Adrenal gland (tissue), 12 donors: Measurements from ENCODE around the gene GDF2. TPM values are rescaled to one million over a fixed set of nuclear protein-coding genes. Genes with fewer than 3 reads are reported as not detected.

Experiments used
- DNase-seq, 7 donors: peaks; one replicate each; pipeline ENCODE4 v3.0.0-alpha.2; 2019 to 2020
- H3K27ac ChIP-seq, 5 donors: fragments of 200-600 bp; sonication (generic) in 4 of 5; 1 replicate in 3 of 5; 2 replicates in 2 of 5; pipeline versions ENCODE4 v1.5.1 to v1.8.0; 2016 to 2020; ENCODE audit warnings: mild to moderate bottlenecking in 1 of 5
- H3K27me3 ChIP-seq: fragments of 200-600 bp; 2 replicates; pipeline ENCODE4 v1.8.0; 2021
- H3K36me3 ChIP-seq, 2 donors: fragments of 200-600 bp; replicated peaks in 1 of 2; 1 replicate in 1 of 2; 2 replicates in 1 of 2; pipeline versions ENCODE4 v1.5.1 to v1.8.0; 2018 to 2022
- H3K4me1 ChIP-seq, 2 donors: fragments of 200-600 bp; replicated peaks in 1 of 2; 1 replicate in 1 of 2; 2 replicates in 1 of 2; pipeline versions ENCODE4 v1.5.1 to v1.8.0; 2018 to 2021
- H3K4me3 ChIP-seq, 4 donors: fragments of 200-600 bp; sonication (generic) in 3 of 4; one replicate each; pipeline ENCODE4 v1.5.1; 2016 to 2018
- H3K9me3 ChIP-seq, 3 donors: fragments of 200-600 bp; sonication (generic) in 1 of 3; replicated peaks in 1 of 3; 1 replicate in 2 of 3; 2 replicates in 1 of 3; pipeline versions ENCODE4 v1.5.1 to v1.8.0; 2016 to 2021
- POLR2A ChIP-seq, 2 donors: fragments of 450-650 bp; IDR thresholded peaks; one replicate each; pipeline ENCODE4 v1.6.1; 2017; ENCODE audit warnings: antibody characterized with exemption in 2 of 2, mild to moderate bottlenecking in 2 of 2, moderate library complexity in 1 of 2
- WGBS, 4 donors: extraction: QIAGEN DNeasy Blood & Tissue Kit in 2 of 4; methylation state at CpG; one replicate each; pipeline versions ENCODE4 v1.1.5 to v1.1.7; 2013 to 2017; 5-methylcytosine and 5-hydroxymethylcytosine counted together
- intact Hi-C, 2 donors: fragments of 100-400 bp; cut with DNase I; formaldehyde crosslinking; loops; one replicate each; pipeline versions ENCODE4 v1.14.1 to v1.15.0; 2022 to 2023
- polyA plus RNA-seq, 3 donors: library from polyadenylated mRNA; stranded (reverse); fragments of 200-250 nt in 2 of 3; fragments of 350-450 nt in 1 of 3; fragmentation: Illumina TruSeq in 1 of 3; extraction: RNeasy Lipid Tissue Mini Kit (QIAGEN cat#74804) in 1 of 3; gene quantifications; one replicate each; pipeline ENCODE4 v1.2.3, GENCODE V29; 2013 to 2014
- total RNA-seq, 9 donors: library from RNA; depleted of rRNA in 4 of 9; stranded (reverse); fragments of >200 nt in 4 of 9; fragments of 120-200 nt in 1 of 9; fragmentation: NEBNext Ultra II Directional in 1 of 9; extraction: Animal tissue kit (Norgen Biotek cat#: 25700) in 1 of 9; gene quantifications; one replicate each; pipeline versions ENCODE4 v1.1.0 to v1.2.4, GENCODE V29; 2013 to 2023
- TF ChIP-seq, protein P1 (sequence below), 6 experiments: fragments of 450-650 bp in 4 of 6; fragments of 200-600 bp in 2 of 6; sonication (generic) in 1 of 6; IDR thresholded peaks; 1 replicate in 5 of 6; 2 replicates in 1 of 6; pipeline versions ENCODE4 v1.5.1 to v1.8.0; 2016 to 2021; ENCODE audit warnings: antibody characterized with exemption in 6 of 6, mild to moderate bottlenecking in 2 of 6, moderate library complexity in 1 of 6
- donor health status: healthy with polysubstance abuse.
- donor health status: Bipolar disorder and iron deficiency.
- donor health status: DM: yes; HTN: yes; CAD: no.
- donor health status: DM: no; HTN: no; CAD: no.
- donor health status: DM: no; HTN: no; CAD: no.
- donor health status: DM: yes; HTN: yes; CAD: no.

The GDF2 gene
- total and polyA plus RNA-seq, 12 donors, result 0.11 TPM; not detected in 11

DNA sequence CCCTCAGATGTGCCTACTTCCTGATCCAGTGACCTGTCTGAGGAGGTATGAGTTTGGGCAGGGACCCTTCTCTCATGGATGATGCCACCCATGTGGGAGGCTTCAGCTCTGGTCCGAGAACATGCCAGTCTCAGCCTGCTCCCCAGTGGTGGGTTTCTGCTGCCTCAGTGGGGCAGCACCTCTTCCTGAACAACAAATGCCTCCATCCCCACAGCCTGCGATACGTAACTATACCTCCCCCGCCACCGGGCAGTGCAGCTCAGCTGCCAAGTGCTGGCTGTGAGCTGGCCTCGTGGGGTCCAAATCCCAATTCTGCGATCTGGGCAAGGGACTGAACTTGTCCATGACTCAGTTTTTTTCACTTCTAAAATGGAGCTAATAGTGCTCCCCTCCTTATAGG lies 19.1 kb upstream of the GDF2 start:
- intact Hi-C loops, result no loop called here
- Histone ChIP-seq H3K4me1 (peaks cover 3 to 9% of the 10 kb centered on the region in 2 donors), H3K27ac (no peak overlapping the region), H3K9me3 (no peaks in the 10 kb centered on the region), H3K36me3 (no peaks in the 10 kb centered on the region), H3K27me3 (peaks cover 15% of the 10 kb centered on the region), H3K4me3 (no peak overlapping the region)
- TF ChIP-seq POLR2A (IDR thresholded peaks at IDR 0.05), result no peak
- TF ChIP-seq, protein P1, sequence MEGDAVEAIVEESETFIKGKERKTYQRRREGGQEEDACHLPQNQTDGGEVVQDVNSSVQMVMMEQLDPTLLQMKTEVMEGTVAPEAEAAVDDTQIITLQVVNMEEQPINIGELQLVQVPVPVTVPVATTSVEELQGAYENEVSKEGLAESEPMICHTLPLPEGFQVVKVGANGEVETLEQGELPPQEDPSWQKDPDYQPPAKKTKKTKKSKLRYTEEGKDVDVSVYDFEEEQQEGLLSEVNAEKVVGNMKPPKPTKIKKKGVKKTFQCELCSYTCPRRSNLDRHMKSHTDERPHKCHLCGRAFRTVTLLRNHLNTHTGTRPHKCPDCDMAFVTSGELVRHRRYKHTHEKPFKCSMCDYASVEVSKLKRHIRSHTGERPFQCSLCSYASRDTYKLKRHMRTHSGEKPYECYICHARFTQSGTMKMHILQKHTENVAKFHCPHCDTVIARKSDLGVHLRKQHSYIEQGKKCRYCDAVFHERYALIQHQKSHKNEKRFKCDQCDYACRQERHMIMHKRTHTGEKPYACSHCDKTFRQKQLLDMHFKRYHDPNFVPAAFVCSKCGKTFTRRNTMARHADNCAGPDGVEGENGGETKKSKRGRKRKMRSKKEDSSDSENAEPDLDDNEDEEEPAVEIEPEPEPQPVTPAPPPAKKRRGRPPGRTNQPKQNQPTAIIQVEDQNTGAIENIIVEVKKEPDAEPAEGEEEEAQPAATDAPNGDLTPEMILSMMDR (IDR thresholded peaks at IDR 0.05), result no peak
- WGBS, 4 donors, result 92 to 96% (median 94%) methylated on average over 7 of the region's 7 CpGs
- no peak for DNase-seq

DNA sequence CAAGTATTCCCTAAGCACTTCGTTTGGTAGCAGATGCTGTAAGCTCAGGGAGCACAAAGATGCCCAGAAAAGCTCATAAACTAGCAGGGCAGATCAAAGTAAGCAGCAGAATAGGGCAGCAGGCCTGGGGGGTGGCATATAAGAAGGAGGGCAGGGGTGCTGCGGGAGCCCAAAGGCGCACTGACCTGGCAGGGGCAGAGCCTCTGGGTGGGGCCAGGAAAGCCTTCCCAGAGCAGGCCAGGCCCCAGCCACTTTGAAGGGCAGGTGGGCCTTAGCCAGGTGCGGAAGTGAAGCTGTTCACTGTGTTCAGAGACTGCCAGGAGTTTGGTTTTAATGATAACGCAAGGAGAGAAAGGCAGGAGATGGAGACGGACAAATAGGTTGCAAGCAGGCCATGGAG lies 18.4 kb upstream of the GDF2 start:
- DNase-seq, result no peak
- H3K27ac ChIP-seq, result no peak overlapping the region
- intact Hi-C loops, result no loop called here
- no peak overlapping the region for H3K4me3 ChIP-seq
- TF ChIP-seq, protein P1 (IDR thresholded peaks at IDR 0.05), result no peak
- TF ChIP-seq POLR2A (IDR thresholded peaks at IDR 0.05), result no peak
- peaks cover 3 to 9% of the 10 kb centered on the region in 2 donors for H3K4me1 ChIP-seq
- no peaks in the 10 kb centered on the region for H3K9me3 ChIP-seq
- H3K36me3 ChIP-seq, result no peaks in the 10 kb centered on the region
- 91 to 94% (median 92%) methylated on average over 6 of the region's 6 CpGs for WGBS, 4 donors
- H3K27me3 ChIP-seq, result peaks cover 15% of the 10 kb centered on the region

DNA sequence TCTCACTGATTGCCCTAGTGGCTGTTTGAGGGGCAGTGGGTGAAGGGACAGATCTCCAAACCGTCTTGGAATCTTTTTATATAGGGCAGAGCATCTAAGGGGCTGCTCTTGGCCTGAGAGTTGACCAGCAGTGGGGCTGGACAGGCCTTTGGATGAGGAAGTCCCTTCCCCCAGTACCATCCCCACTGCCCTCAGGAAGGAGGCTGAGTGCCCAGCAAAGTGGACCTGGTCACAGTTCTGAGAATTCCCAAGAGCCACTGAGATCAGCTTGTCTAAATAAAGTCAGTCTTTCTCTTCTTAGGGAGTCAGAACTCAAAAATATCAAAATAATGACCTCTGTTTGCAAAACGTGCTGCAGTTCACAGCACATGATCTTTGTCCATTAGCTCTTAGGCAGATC lies 16.7 kb upstream of the GDF2 start:
- no peak for TF ChIP-seq POLR2A (IDR thresholded peaks at IDR 0.05)
- TF ChIP-seq, protein P1 (IDR thresholded peaks at IDR 0.05), result no peak
- DNase-seq, result no peak
- WGBS, 4 donors, result 38 to 49% (median 45%) methylated on average over 2 of the region's 2 CpGs

DNA sequence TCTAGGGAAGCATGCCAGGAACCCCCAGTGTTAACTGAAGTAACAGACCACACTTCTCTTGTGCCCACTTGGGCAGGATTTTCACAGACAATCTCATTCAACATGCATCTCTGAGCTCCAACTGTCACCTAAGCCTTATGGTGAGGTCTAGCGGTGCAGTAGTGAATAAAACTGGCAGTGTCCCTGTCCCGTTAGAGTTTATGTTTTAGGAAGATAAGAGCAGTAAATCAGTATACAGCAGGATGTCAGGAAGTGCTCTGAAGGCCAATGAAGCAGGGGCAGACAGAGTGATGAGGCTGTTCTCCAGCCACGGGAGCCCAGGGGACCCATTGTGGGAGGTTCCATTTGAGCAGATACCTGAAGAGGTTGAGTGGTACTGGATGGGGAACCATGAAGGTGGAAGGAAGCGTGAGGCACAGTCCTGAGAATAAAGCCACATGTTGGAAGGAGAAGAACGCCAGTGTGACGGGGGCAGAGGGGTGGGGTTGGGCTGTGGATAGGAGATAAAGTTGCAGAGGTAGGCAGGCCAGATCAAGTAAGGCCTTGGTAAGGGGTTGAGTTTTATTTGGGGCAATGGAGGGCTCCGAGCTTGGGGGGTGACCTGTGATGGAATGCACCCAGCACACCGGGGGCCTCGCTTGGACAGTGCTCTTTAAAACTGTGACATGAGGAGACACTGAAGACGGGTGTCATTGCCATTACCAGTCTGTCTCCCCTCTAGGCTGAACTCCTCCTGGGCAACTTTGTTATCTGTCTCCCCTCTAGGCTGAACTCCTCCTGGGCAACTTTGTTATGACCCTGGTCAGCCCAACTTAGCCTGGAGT lies 15.7 kb upstream of the GDF2 start:
- WGBS, 4 donors, result 61 to 68% (median 65%) methylated on average over 10 of the region's 10 CpGs
- Histone ChIP-seq H3K4me1 (peaks cover 0 to 3% of the 10 kb centered on the region in 2 donors), H3K36me3 (no peaks in the 10 kb centered on the region), H3K27me3 (no peaks in the 10 kb centered on the region), H3K4me3 (no peak overlapping the region), H3K27ac (no peak overlapping the region), H3K9me3 (no peaks in the 10 kb centered on the region)
- intact Hi-C loops, result loop anchor here in 1 of 2 donors (5.0 kb wide), 1 partner anchor 279 kb away; no protein-coding TSS in a partner anchor
- DNase-seq, result no peak
- no peak for TF ChIP-seq POLR2A (IDR thresholded peaks at IDR 0.05)

More for the DNA sequence above, 16.7 kb upstream of the GDF2 start:
- intact Hi-C loops, result loop anchor here in 1 of 2 donors (5.0 kb wide), 1 partner anchor 278 kb away; no protein-coding TSS in a partner anchor
- H3K27me3 ChIP-seq, result peaks cover 7% of the 10 kb centered on the region
- no peaks in the 10 kb centered on the region for H3K36me3 ChIP-seq
- peaks cover 1 to 3% of the 10 kb centered on the region in 2 donors for H3K4me1 ChIP-seq
- no peaks in the 10 kb centered on the region for H3K9me3 ChIP-seq
- no peak overlapping the region for H3K27ac ChIP-seq
- H3K4me3 ChIP-seq, result no peak overlapping the region
